HG02759 (cell line): ENCODE measurements around the gene PCNA.

ENCODE experiments used
- ATAC-seq: cut with Tn5 transposase; IDR thresholded peaks from one replicate; pipeline ENCODE4 v1.9.1; 2021; ENCODE audit warnings: mild to moderate bottlenecking, moderate library complexity; ENCODE audit not compliant: unreplicated experiment

The PCNA gene

GRCh38 chr20:5069141-5069806 lies 50.5 kb downstream of the PCNA start:
- no peak for ATAC-seq

- ATAC-seq, result no peak
These were observed 51.7 kb downstream of the PCNA start for GRCh38 chr20:5067877-5068645.

GRCh38 chr20:5065879-5066383 lies 53.8 kb downstream of the PCNA start:
- no peak for ATAC-seq

- no peak for ATAC-seq
These were observed 54.4 kb downstream of the PCNA start for GRCh38 chr20:5065166-5065878.
